HepG2 (cell line): ENCODE data around the gene MOSPD2. TPM values are rescaled to one million over a fixed set of nuclear protein-coding genes. Genes with fewer than 3 reads are reported as not detected.

ENCODE experiments used
- ATRX ChIP-seq: sonication (generic); formaldehyde crosslinking; IDR thresholded peaks from 2 replicates; pipeline ENCODE4 v1.4.0; 2020; ENCODE audit warnings: missing genetic modification reagents, borderline replicate concordance
- CHD4 ChIP-seq: fragments of 200-600 bp; sonication (generic); IDR thresholded peaks from 2 replicates; pipeline ENCODE4 v1.7.0; 2017; ENCODE audit warnings: mild to moderate bottlenecking, low read length, borderline replicate concordance
- GFI1 ChIP-seq: sonication (generic); formaldehyde crosslinking; IDR thresholded peaks from 2 replicates; pipeline ENCODE4 v1.5.0; 2020; ENCODE audit warnings: missing genetic modification reagents, mild to moderate bottlenecking, borderline replicate concordance
- HNRNPL ChIP-seq: fragments of 200-400 bp; formaldehyde crosslinking; IDR thresholded peaks from 2 replicates; pipeline ENCODE4 v1.6.1; 2017; ENCODE audit warnings: mild to moderate bottlenecking, low read depth, low read length
- MTF2 ChIP-seq: sonication (generic); formaldehyde crosslinking; IDR thresholded peaks from 2 replicates; pipeline ENCODE4 v1.5.0; 2020; ENCODE audit warnings: missing genetic modification reagents, borderline replicate concordance
- MXI1 ChIP-seq: IDR thresholded peaks from 3 replicates; pipeline ENCODE4 v1.6.1; 2012; ENCODE audit warnings: low read depth, low read length, inconsistent platforms, borderline replicate concordance
- SALL2 ChIP-seq: sonication (generic); formaldehyde crosslinking; IDR thresholded peaks from 2 replicates; pipeline ENCODE4 v1.8.1; 2023; ENCODE audit warnings: mild to moderate bottlenecking, missing genetic modification reagents, inconsistent platforms
- TGIF2 ChIP-seq: IDR thresholded peaks from 2 replicates; pipeline ENCODE4 v1.6.1; 2016; ENCODE audit warnings: control low read depth, missing compliant biosample characterization
- ZFP36L2 ChIP-seq: sonication (generic); formaldehyde crosslinking; IDR thresholded peaks from 2 replicates; pipeline ENCODE4 v1.4.0; 2020; ENCODE audit warnings: missing genetic modification reagents
- ZNF180 ChIP-seq: sonication (generic); formaldehyde crosslinking; IDR thresholded peaks from 2 replicates; pipeline ENCODE4 v1.4.0; 2020; ENCODE audit warnings: low read depth, missing genetic modification reagents, borderline replicate concordance
- ZNF230 ChIP-seq: sonication (generic); formaldehyde crosslinking; IDR thresholded peaks from 2 replicates; pipeline ENCODE4 v1.4.0; 2020; ENCODE audit warnings: mild to moderate bottlenecking, missing genetic modification reagents
- ZNF232 ChIP-seq: sonication (generic); formaldehyde crosslinking; IDR thresholded peaks from 2 replicates; pipeline ENCODE4 v1.4.0; 2020; ENCODE audit warnings: missing genetic modification reagents, borderline replicate concordance
- ZNF543 ChIP-seq: sonication (generic); formaldehyde crosslinking; IDR thresholded peaks from 2 replicates; pipeline ENCODE4 v1.4.0; 2020; ENCODE audit warnings: mild to moderate bottlenecking, missing genetic modification reagents
- ZNF567 ChIP-seq: sonication (generic); formaldehyde crosslinking; IDR thresholded peaks from 2 replicates; pipeline ENCODE4 v1.8.1; 2023; ENCODE audit warnings: mild to moderate bottlenecking, missing genetic modification reagents, borderline replicate concordance
- ZNF891 ChIP-seq: sonication (generic); formaldehyde crosslinking; IDR thresholded peaks from 2 replicates; pipeline ENCODE4 v1.5.0; 2020; ENCODE audit warnings: mild to moderate bottlenecking, missing genetic modification reagents
- ZSCAN5A ChIP-seq: sonication (generic); formaldehyde crosslinking; IDR thresholded peaks from 2 replicates; pipeline ENCODE4 v1.8.0; 2022; ENCODE audit warnings: mild to moderate bottlenecking, missing genetic modification reagents, borderline replicate concordance
- polyA plus RNA-seq, 8 experiments: library from polyadenylated mRNA; depleted of rRNA in 3 of 8; stranded (reverse) in 7 of 8; unstranded in 1 of 8; fragments of >200 nt; fragmentation: Illumina TruSeq in 4 of 8; extraction: Trizol in 4 of 8; gene quantifications; 2 replicates each; pipeline versions ENCODE4 v1.2.1 to v1.2.3, GENCODE V29; 2011 to 2016; ENCODE audit warnings: low read depth in 4 of 8, missing spikeins in 1 of 8, mixed read lengths in 1 of 8; ENCODE audit not compliant: insufficient read depth in 1 of 8
- total RNA-seq, 5 experiments: library from RNA; depleted of rRNA; stranded (reverse); fragments of >200 nt; fragmentation: Illumina TruSeq; extraction: Trizol; gene quantifications; 2 replicates each; pipeline ENCODE4 v1.2.3, GENCODE V29; 2016; ENCODE audit warnings: low read depth in 1 of 5
- TF ChIP-seq, protein P1 (sequence below), 2 experiments: sonication (generic) in 1 of 2; formaldehyde crosslinking in 1 of 2; IDR thresholded peaks; 2 replicates each; pipeline versions ENCODE4 v1.5.1 to v1.6.1; 2011 to 2020; ENCODE audit warnings: borderline replicate concordance in 1 of 2, low read depth in 1 of 2, low read length in 1 of 2, mild to moderate bottlenecking in 1 of 2, missing genetic modification reagents in 1 of 2, moderate library complexity in 1 of 2
- TF ChIP-seq, protein P2 (sequence below): sonication (generic); formaldehyde crosslinking; IDR thresholded peaks from 2 replicates; pipeline ENCODE4 v1.5.0; 2020; ENCODE audit warnings: mild to moderate bottlenecking, missing genetic modification reagents
- TF ChIP-seq, protein P3 (sequence below): sonication (generic); formaldehyde crosslinking; IDR thresholded peaks from 2 replicates; pipeline ENCODE4 v1.5.0; 2020; ENCODE audit warnings: missing genetic modification reagents, mild to moderate bottlenecking, borderline replicate concordance
- TF ChIP-seq, protein P4 (sequence below): sonication (generic); formaldehyde crosslinking; IDR thresholded peaks from 2 replicates; pipeline ENCODE4 v1.8.0; 2023; ENCODE audit warnings: mild to moderate bottlenecking, missing genetic modification reagents

Gene MOSPD2
- total and polyA plus RNA-seq, 2 of the 13 experiments (the other 11 are each of a cell fraction or from before 2014, with no cell fraction given): 4.8 to 7.0 TPM

- TF ChIP-seq TGIF2: peak; percentile 82; the same call in 1 of the 2 replicates
- TF ChIP-seq ZNF232: no peak
- no peak for TF ChIP-seq ATRX (CRISPR knock-in tag)
- no peak for TF ChIP-seq ZNF891 (CRISPR knock-in tag)
- no peak for TF ChIP-seq ZFP36L2 (CRISPR knock-in tag)
- TF ChIP-seq ZNF180 (CRISPR knock-in tag): no peak
- no peak for TF ChIP-seq MTF2
- no peak for TF ChIP-seq CHD4
- no peak for TF ChIP-seq ZNF230 (CRISPR knock-in tag)
- TF ChIP-seq, protein P1, sequence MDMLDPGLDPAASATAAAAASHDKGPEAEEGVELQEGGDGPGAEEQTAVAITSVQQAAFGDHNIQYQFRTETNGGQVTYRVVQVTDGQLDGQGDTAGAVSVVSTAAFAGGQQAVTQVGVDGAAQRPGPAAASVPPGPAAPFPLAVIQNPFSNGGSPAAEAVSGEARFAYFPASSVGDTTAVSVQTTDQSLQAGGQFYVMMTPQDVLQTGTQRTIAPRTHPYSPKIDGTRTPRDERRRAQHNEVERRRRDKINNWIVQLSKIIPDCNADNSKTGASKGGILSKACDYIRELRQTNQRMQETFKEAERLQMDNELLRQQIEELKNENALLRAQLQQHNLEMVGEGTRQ (IDR thresholded peaks at IDR 0.05; ENCODE audit: low read depth, low read length): no peak
- TF ChIP-seq, protein P1 (CRISPR knock-in tag; IDR thresholded peaks at IDR 0.05; ENCODE audit: borderline replicate concordance): no peak
- TF ChIP-seq GFI1 (CRISPR knock-in tag): no peak
- no peak for TF ChIP-seq HNRNPL
- no peak for TF ChIP-seq ZSCAN5A (CRISPR knock-in tag)
- no peak for TF ChIP-seq SALL2 (CRISPR knock-in tag)
- no peak for TF ChIP-seq ZNF567
- TF ChIP-seq, protein P2, sequence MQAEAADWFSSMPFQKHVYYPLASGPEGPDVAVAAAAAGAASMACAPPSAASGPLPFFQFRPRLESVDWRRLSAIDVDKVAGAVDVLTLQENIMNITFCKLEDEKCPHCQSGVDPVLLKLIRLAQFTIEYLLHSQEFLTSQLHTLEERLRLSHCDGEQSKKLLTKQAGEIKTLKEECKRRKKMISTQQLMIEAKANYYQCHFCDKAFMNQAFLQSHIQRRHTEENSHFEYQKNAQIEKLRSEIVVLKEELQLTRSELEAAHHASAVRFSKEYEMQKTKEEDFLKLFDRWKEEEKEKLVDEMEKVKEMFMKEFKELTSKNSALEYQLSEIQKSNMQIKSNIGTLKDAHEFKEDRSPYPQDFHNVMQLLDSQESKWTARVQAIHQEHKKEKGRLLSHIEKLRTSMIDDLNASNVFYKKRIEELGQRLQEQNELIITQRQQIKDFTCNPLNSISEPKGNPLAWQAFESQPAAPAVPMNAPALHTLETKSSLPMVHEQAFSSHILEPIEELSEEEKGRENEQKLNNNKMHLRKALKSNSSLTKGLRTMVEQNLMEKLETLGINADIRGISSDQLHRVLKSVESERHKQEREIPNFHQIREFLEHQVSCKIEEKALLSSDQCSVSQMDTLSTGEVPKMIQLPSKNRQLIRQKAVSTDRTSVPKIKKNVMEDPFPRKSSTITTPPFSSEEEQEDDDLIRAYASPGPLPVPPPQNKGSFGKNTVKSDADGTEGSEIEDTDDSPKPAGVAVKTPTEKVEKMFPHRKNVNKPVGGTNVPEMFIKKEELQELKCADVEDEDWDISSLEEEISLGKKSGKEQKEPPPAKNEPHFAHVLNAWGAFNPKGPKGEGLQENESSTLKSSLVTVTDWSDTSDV (CRISPR knock-in tag): no peak
- TF ChIP-seq, protein P3, sequence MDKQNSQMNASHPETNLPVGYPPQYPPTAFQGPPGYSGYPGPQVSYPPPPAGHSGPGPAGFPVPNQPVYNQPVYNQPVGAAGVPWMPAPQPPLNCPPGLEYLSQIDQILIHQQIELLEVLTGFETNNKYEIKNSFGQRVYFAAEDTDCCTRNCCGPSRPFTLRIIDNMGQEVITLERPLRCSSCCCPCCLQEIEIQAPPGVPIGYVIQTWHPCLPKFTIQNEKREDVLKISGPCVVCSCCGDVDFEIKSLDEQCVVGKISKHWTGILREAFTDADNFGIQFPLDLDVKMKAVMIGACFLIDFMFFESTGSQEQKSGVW (CRISPR knock-in tag): no peak
- TF ChIP-seq ZNF543 (CRISPR knock-in tag): no peak
- TF ChIP-seq MXI1: peak; percentile 85; the same call in 2 of the 3 replicates
- TF ChIP-seq, protein P4, sequence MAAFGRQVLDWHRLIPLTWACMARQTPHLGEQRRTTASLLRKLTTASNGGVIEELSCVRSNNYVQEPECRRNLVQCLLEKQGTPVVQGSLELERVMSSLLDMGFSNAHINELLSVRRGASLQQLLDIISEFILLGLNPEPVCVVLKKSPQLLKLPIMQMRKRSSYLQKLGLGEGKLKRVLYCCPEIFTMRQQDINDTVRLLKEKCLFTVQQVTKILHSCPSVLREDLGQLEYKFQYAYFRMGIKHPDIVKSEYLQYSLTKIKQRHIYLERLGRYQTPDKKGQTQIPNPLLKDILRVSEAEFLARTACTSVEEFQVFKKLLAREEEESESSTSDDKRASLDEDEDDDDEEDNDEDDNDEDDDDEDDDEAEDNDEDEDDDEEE: no peak
Observed at GRCh38 chrX:14872851-14873675, at the start of gene MOSPD2, which contains the start of gene FANCB (continued).
